Measurements from ENCODE around the gene WDFY1.

GRCh38 chr2:223944166-223944702 lies 901 bp downstream of the WDFY1 start:
- no peak for TF ChIP-seq BACH2 (CRISPR knock-in tag; IDR thresholded peaks at IDR 0.05; ENCODE audit: borderline replicate concordance)
- TF ChIP-seq PPARA (CRISPR knock-in tag; IDR thresholded peaks at IDR 0.05; ENCODE audit: borderline replicate concordance), result no peak
- no peak for TF ChIP-seq ZNF565 (CRISPR knock-in tag; conservative IDR thresholded peaks at IDR 0.05; ENCODE audit: low read depth)
- no peak for TF ChIP-seq PATZ1 (CRISPR knock-in tag; IDR thresholded peaks at IDR 0.05; ENCODE audit: borderline replicate concordance)
- no peak for TF ChIP-seq CREB5 (CRISPR knock-in tag; IDR thresholded peaks at IDR 0.05; ENCODE audit: low read depth)
- TF ChIP-seq ZC3H10 (CRISPR knock-in tag; IDR thresholded peaks at IDR 0.05), result no peak

All from SK-N-SH treated with all-trans-retinoic acid at 6 μM for 48 hours (cell line).